Choroid plexus epithelial cell (primary cell): ENCODE results near the gene MAP1LC3C.
A peak's percentile ranks its signal among the peaks of the same experiment; 100 is the strongest.
"Not testable (repeated sequence)": the region's sequence is repeated elsewhere in the genome, so short reads cannot be mapped to it uniquely, and the experiment has no call there.

ENCODE experiments used
- DNase-seq: peaks from one replicate; pipeline ENCODE4 v3.0.0-alpha.2; 2010; ENCODE audit warnings: low read depth
- H3K4me3 ChIP-seq: 2 replicates; pipeline ENCODE4 v1.5.1; 2011; ENCODE audit warnings: low read depth, mild to moderate bottlenecking, control low read depth, low read length, moderate library complexity
- TF ChIP-seq, protein P1 (sequence below): conservative IDR thresholded peaks from 2 replicates; pipeline ENCODE4 v1.5.1; 2011; ENCODE audit warnings: low read depth, mild to moderate bottlenecking, control low read depth, inconsistent platforms, low read length, moderate library complexity

The MAP1LC3C gene

DNA sequence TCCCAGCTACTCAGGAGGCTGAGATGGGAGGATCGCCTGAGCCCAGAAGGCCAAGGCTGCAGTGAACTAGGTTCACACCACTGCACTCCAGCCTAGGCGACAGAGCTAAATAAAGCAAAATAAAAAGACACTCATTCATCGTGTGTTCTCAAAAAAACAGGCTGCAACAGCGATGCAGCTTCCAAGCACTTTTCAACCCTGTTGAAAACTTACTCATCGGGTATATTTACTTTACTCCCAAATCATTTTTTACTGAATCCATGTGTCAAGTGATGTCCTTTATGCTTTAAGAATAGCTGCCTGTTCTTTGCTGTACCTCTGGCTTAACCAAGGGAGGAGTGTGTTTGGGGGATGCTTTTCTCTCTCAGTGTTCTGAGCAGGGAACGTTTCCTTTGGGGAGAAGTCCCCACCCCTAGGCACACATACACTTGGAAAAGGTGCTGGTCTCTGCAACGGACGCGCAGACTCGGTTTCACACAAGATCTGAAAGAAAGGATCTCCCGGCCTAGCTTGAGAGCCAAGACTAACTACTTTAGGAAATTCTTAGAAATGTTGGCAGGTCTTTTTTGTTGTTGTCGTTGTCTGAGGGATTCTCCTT is 1.4 kb downstream of the MAP1LC3C start:
- no peak overlapping the region for H3K4me3 ChIP-seq
- TF ChIP-seq, protein P1, sequence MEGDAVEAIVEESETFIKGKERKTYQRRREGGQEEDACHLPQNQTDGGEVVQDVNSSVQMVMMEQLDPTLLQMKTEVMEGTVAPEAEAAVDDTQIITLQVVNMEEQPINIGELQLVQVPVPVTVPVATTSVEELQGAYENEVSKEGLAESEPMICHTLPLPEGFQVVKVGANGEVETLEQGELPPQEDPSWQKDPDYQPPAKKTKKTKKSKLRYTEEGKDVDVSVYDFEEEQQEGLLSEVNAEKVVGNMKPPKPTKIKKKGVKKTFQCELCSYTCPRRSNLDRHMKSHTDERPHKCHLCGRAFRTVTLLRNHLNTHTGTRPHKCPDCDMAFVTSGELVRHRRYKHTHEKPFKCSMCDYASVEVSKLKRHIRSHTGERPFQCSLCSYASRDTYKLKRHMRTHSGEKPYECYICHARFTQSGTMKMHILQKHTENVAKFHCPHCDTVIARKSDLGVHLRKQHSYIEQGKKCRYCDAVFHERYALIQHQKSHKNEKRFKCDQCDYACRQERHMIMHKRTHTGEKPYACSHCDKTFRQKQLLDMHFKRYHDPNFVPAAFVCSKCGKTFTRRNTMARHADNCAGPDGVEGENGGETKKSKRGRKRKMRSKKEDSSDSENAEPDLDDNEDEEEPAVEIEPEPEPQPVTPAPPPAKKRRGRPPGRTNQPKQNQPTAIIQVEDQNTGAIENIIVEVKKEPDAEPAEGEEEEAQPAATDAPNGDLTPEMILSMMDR, result no peak
- DNase-seq, result no peak

DNA sequence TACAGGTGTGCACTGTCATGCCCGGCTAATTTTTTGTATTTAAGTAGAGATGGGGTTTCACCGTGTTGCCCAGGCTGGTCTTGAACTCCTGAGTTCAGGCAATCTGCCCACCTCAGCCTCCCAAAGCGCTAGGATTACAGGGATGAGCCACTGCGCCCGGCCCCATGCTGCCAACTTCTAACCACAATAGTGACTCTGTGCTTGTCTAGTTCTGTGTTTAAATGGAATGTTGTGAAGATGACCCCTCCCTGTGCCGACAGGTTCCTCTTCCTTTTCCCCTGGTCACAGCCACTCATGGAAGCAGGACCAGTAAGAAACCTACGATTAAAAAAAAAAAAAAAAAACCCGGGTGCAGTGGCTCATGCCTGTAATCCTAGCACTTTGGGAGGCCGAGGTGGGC is 4.7 kb downstream of the MAP1LC3C start:
- no peak overlapping the region for H3K4me3 ChIP-seq
- TF ChIP-seq, protein P1, result no peak
- DNase-seq, result no peak

DNA sequence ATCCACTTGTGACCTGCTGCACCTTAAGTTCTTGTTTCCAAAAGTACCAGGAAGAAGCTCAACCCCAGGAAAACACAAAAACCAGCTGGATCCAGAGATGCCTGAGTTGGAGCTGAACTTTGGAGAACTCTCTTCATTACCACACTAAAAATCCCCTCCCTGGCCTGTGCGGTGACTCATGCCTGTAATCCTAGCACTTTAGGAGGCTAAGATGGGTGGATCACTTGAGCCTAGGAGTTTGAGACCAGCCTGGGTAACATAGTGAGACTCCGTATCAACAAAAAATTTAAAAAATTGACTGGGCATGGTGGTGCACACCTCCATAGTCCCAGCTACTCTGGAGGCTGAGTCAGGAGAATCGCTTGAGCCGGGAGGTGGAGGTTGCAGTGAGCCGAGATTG is 6.2 kb downstream of the MAP1LC3C start:
- TF ChIP-seq, protein P1, result no peak
- peak; percentile 52 for DNase-seq
- no peak overlapping the region for H3K4me3 ChIP-seq

DNA sequence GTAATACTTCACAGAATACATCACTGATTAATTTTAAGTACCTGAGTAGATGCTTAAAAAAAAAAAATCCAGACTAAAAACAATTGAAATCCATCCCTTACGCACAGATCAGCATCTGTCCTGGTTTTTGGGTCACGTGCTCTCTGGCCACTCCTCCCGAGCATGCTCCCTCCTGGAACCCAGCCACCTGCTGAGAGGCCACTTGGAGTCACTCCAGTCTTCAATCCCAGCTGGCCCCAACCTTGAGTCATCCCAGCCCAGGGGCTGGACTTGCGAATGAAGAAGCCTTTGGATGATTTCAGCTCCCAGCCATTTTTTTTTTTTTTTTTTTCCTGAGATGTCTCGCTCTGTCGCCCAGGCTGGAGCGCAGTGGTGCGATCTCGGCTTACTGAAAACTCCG is 8.9 kb downstream of the MAP1LC3C start:
- no peak overlapping the region for H3K4me3 ChIP-seq
- TF ChIP-seq, protein P1, result no peak
- DNase-seq, result peak; percentile 79

DNA sequence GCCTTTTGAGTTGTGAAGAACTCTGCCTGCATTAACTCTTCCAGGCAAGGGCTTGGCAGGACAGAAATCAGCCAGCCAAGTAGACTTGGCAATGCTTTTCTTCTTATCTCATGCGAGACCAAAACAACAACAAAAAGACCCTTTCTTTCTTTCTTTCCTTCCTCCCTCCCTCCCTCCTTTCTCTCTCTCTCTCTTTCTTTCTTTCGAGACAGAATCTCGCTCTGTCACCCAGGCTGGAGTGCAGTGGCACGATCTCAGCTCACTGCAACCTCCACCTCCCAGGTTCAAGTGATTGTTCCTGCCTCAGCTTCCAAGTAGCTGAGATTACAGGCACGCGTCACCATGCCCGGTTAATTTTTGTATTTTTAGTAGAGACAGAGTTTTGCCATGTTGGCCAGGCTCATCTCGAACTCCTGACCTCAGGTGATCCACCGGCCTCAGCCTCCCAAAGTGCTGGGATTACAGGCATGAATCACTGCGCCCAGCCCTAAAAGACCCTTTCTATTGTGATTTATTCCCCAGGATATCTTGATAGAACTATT is 10.4 kb downstream of the MAP1LC3C start:
- H3K4me3 ChIP-seq, DNase-seq: not testable (repeated sequence)

DNA sequence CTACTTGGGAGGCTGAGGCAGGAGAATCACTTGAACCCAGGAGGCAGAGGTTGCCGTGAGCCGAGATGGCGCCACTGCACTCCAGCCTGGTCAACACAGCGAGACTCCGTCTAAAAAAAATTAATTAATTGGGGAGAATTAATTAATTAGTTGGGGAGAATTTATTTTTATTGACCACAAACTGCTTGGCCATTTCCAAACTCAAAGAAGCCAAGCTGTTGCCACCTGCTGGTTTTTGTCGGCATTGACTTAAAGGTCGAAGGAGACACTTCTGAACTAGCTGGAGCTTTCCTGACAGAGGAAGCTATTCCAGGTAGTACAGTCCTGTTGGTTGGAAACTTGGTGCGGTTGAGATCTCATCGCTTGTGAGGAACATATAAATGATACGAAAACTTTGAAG is 13.1 kb downstream of the MAP1LC3C start:
- peak; percentile 71 for DNase-seq
- TF ChIP-seq, protein P1, result peak; percentile 78

DNA sequence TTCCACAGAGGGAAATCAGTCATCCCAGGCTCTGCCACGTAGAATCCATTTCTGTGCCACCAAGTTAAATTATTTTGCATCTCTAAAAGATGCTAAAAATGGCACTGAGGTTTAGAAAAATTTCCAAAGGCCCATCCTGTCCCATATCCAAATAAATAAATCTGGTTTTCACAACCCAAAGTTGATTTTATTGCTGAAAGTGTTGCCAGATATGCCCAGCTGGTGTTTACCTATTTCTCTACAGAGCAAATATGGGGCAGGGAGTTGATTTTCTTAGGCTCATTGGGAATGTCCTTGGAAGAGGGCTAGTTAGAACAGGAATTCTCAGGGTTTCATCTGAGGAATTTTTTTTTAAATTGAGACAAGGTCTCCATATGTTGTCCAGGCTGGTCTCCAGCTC is 19.0 kb downstream of the MAP1LC3C start:
- no peak overlapping the region for H3K4me3 ChIP-seq
- DNase-seq, result no peak
- TF ChIP-seq, protein P1, result no peak

More for the DNA sequence above, 13.1 kb downstream of the MAP1LC3C start:
- no peak overlapping the region for H3K4me3 ChIP-seq
